Activated CD8-positive, alpha-beta memory T cell treated with anti-CD3 and anti-CD28 coated beads for 48 hours (primary cell): Measurements from ENCODE around the gene DHRSX.
"Not testable (repeated sequence)": the region's sequence is repeated elsewhere in the genome, so short reads cannot be mapped to it uniquely, and the experiment has no call there.

Source experiments
- DNase-seq, 3 experiments: peaks; one replicate each; pipeline ENCODE4 v3.0.0-alpha.2; 2020; ENCODE audit warnings: low read depth in 2 of 3, low spot score in 2 of 3

DHRSX gene

GRCh38 chrX:2360731-2361130 lies 140.0 kb downstream of the DHRSX start:
- DNase-seq, result no peak

GRCh38 chrX:2359522-2359921 lies 141.3 kb downstream of the DHRSX start:
- not testable (repeated sequence) for DNase-seq

GRCh38 chrX:2351999-2352995 lies 148.5 kb downstream of the DHRSX start:
- DNase-seq, result no peak

GRCh38 chrX:2351321-2351720 lies 149.5 kb downstream of the DHRSX start:
- DNase-seq, result no peak

- not testable (repeated sequence) for DNase-seq
Observed at GRCh38 chrX:2350703-2351102, 150.1 kb downstream of the DHRSX start.

- DNase-seq, result not testable (repeated sequence)
Observed at GRCh38 chrX:2350036-2350435, 150.7 kb downstream of the DHRSX start.

GRCh38 chrX:2348211-2348610 lies 152.6 kb downstream of the DHRSX start:
- no peak for DNase-seq

GRCh38 chrX:2346158-2346557 lies 154.6 kb downstream of the DHRSX start:
- DNase-seq, result no peak

- DNase-seq, result no peak
Observed at GRCh38 chrX:2345562-2345961, 155.2 kb downstream of the DHRSX start.

GRCh38 chrX:2343413-2343812 lies 157.4 kb downstream of the DHRSX start:
- DNase-seq, result no peak

- DNase-seq, result no peak
Observed at GRCh38 chrX:2342874-2343273, 157.9 kb downstream of the DHRSX start.

GRCh38 chrX:2342281-2342688 lies 158.5 kb downstream of the DHRSX start:
- no peak for DNase-seq

GRCh38 chrX:2340991-2341390 lies 159.8 kb downstream of the DHRSX start:
- no peak for DNase-seq

- DNase-seq, result no peak
Observed at GRCh38 chrX:2336181-2336580, 164.6 kb downstream of the DHRSX start.

GRCh38 chrX:2334237-2334636 lies 166.5 kb downstream of the DHRSX start:
- no peak for DNase-seq

GRCh38 chrX:2332252-2332651 lies 168.5 kb downstream of the DHRSX start:
- DNase-seq, result no peak

- no peak for DNase-seq
Observed at GRCh38 chrX:2330910-2331309, 169.9 kb downstream of the DHRSX start.

GRCh38 chrX:2330487-2330886 lies 170.3 kb downstream of the DHRSX start:
- DNase-seq, result no peak

GRCh38 chrX:2327423-2327822 lies 173.4 kb downstream of the DHRSX start:
- DNase-seq, result no peak

- no peak for DNase-seq
Observed at GRCh38 chrX:2325076-2325784, 175.5 kb downstream of the DHRSX start.

- DNase-seq, result no peak
Observed at GRCh38 chrX:2324151-2324550, 176.6 kb downstream of the DHRSX start.

- DNase-seq, result no peak
Observed at GRCh38 chrX:2321411-2321810, 179.4 kb downstream of the DHRSX start.
